Endodermal cell (in vitro differentiated cells): Measurements from ENCODE around the gene TNS2. TPM values are rescaled to one million over a fixed set of nuclear protein-coding genes. Genes with fewer than 3 reads are reported as not detected.
A peak's percentile ranks its signal among the peaks of the same experiment; 100 is the strongest.

Experiments
- DNase-seq: peaks from one replicate; pipeline ENCODE4 v3.0.0-alpha.2; 2017
- H3K27ac ChIP-seq: 2 replicates; pipeline ENCODE4 v1.5.1; 2013; ENCODE audit warnings: mild to moderate bottlenecking, low read depth, low read length, moderate library complexity
- H3K27me3 ChIP-seq: 2 replicates; pipeline ENCODE4 v1.6.1; 2013; ENCODE audit warnings: mild to moderate bottlenecking, low read length, moderate library complexity; ENCODE audit not compliant: insufficient read depth, control insufficient read depth, poor library complexity, severe bottlenecking
- H3K36me3 ChIP-seq: 2 replicates; pipeline ENCODE4 v1.7.0; 2013; ENCODE audit warnings: mild to moderate bottlenecking, low read length, moderate library complexity; ENCODE audit not compliant: control insufficient read depth, insufficient read depth
- H3K4me1 ChIP-seq: one replicate; pipeline ENCODE4 v1.7.0; 2013; ENCODE audit warnings: low read length; ENCODE audit not compliant: control insufficient read depth, insufficient read depth
- H3K4me3 ChIP-seq: 2 replicates; pipeline ENCODE4 v1.5.1; 2013; ENCODE audit warnings: mild to moderate bottlenecking, low read length, moderate library complexity
- H3K9ac ChIP-seq: 2 replicates; pipeline ENCODE4 v1.6.1; 2013; ENCODE audit warnings: mild to moderate bottlenecking, low read length, moderate library complexity; ENCODE audit not compliant: poor library complexity, severe bottlenecking; ENCODE audit errors: extremely low read depth
- H3K9me3 ChIP-seq: 2 replicates; pipeline ENCODE4 v1.6.1; 2013; ENCODE audit warnings: mild to moderate bottlenecking, low read length, moderate library complexity; ENCODE audit not compliant: control insufficient read depth
- H3K27ac Mint-ChIP-seq: 2 replicates; pipeline ENCODE4 v1.8.0; 2020; ENCODE audit warnings: mixed read lengths
- H3K27me3 Mint-ChIP-seq: 2 replicates; pipeline ENCODE4 v1.8.0; 2021; ENCODE audit warnings: mild to moderate bottlenecking, mixed read lengths; ENCODE audit not compliant: insufficient read depth
- H3K36me3 Mint-ChIP-seq: 2 replicates; pipeline ENCODE4 v1.8.0; 2020; ENCODE audit warnings: low read depth, mixed read lengths
- H3K4me1 Mint-ChIP-seq: 2 replicates; pipeline ENCODE4 v1.8.0; 2020; ENCODE audit warnings: mixed read lengths
- H3K4me3 Mint-ChIP-seq: 2 replicates; pipeline ENCODE4 v1.8.0; 2020; ENCODE audit warnings: mild to moderate bottlenecking, moderate library complexity, mixed read lengths
- H3K9me3 Mint-ChIP-seq: 2 replicates; pipeline ENCODE4 v1.8.0; 2020; ENCODE audit warnings: mild to moderate bottlenecking, mixed read lengths
- CTCF ChIP-seq: fragments of 200-600 bp; sonication (generic); conservative IDR thresholded peaks from 2 replicates; pipeline ENCODE4 v1.5.0; 2021; ENCODE audit warnings: antibody characterized with exemption, mild to moderate bottlenecking
- WGBS, 2 experiments: methylation state at CpG; one replicate each; pipeline versions ENCODE4 v1.1.5 to v1.1.7; 2013; ENCODE audit warnings: missing lambda C conversion rate in 2 of 2, mixed read lengths in 1 of 2; ENCODE audit not compliant: insufficient coverage in 1 of 2, insufficient read length in 1 of 2; 5-methylcytosine and 5-hydroxymethylcytosine counted together
- total RNA-seq, 2 donors: library from RNA; stranded (reverse); fragmentation: NEBNext Ultra II Directional in 1 of 2; extraction: Animal tissue kit (Norgen Biotek cat#: 25700) in 1 of 2; gene quantifications; 2 replicates in 1 of 2; 3 replicates in 1 of 2; pipeline ENCODE4 v1.2.1, GENCODE V29; 2021

TNS2 gene
- total RNA-seq, 2 donors from 2014 or later, result 10.2 to 12.6 TPM

GRCh38 chr12:53042607-53043454 is 7.0 kb upstream of the TNS2 start:
- H3K4me3 ChIP-seq, result no peak overlapping the region
- WGBS, 2 experiments, result 74 to 89% methylated on average over 5 to 7 of the region's 7 CpGs
- no peak overlapping the region for H3K9ac ChIP-seq
- no peaks in the 10 kb centered on the region for H3K27me3 ChIP-seq
- no peaks in the 10 kb centered on the region for H3K9me3 Mint-ChIP-seq
- H3K4me1 Mint-ChIP-seq, result peaks cover 14% of the 10 kb centered on the region
- peaks cover 8% of the 10 kb centered on the region for H3K4me1 ChIP-seq
- H3K36me3 ChIP-seq, result peaks cover 23% of the 10 kb centered on the region
- H3K27ac ChIP-seq, result peak overlapping the region; percentile 40
- no peaks in the 10 kb centered on the region for H3K9me3 ChIP-seq
- H3K27ac Mint-ChIP-seq, result peak overlapping the region; percentile 67
- H3K36me3 Mint-ChIP-seq, result peaks cover 37% of the 10 kb centered on the region
- peak; percentile 76 for DNase-seq
- H3K4me3 Mint-ChIP-seq, result no peak overlapping the region
- H3K27me3 Mint-ChIP-seq, result peaks cover 17% of the 10 kb centered on the region
- no peak for TF ChIP-seq CTCF

- no peaks in the 10 kb centered on the region for H3K9me3 ChIP-seq
- no peak overlapping the region for H3K9ac ChIP-seq
- no peaks in the 10 kb centered on the region for H3K9me3 Mint-ChIP-seq
- H3K36me3 ChIP-seq, result peaks cover 11% of the 10 kb centered on the region
- H3K27me3 ChIP-seq, result no peaks in the 10 kb centered on the region
- no peak overlapping the region for H3K27ac Mint-ChIP-seq
- H3K4me3 Mint-ChIP-seq, result no peak overlapping the region
- H3K27ac ChIP-seq, result no peak overlapping the region
- H3K4me3 ChIP-seq, result no peak overlapping the region
- H3K27me3 Mint-ChIP-seq, result peaks cover 17% of the 10 kb centered on the region
- no peak for TF ChIP-seq CTCF
- H3K36me3 Mint-ChIP-seq, result peaks cover 25% of the 10 kb centered on the region
- H3K4me1 Mint-ChIP-seq, result peaks cover 25% of the 10 kb centered on the region
- peak; percentile 77 for DNase-seq
- H3K4me1 ChIP-seq, result peaks cover 21% of the 10 kb centered on the region
- 62 to 75% methylated on average over 7 to 10 of the region's 10 CpGs for WGBS, 2 experiments
Measured at GRCh38 chr12:53044052-53044581, 5.7 kb upstream of the TNS2 start.

- peaks cover 24% of the 10 kb centered on the region for H3K4me1 ChIP-seq
- DNase-seq, result peak; percentile 58
- no peak overlapping the region for H3K9ac ChIP-seq
- H3K27me3 ChIP-seq, result no peaks in the 10 kb centered on the region
- Mint-ChIP-seq H3K4me1 (peaks cover 33% of the 10 kb centered on the region), H3K9me3 (no peaks in the 10 kb centered on the region), H3K27me3 (peaks cover 17% of the 10 kb centered on the region), H3K36me3 (peaks cover 17% of the 10 kb centered on the region), H3K27ac (no peak overlapping the region), H3K4me3 (peak overlapping the region; percentile 83)
- no peak overlapping the region for H3K4me3 ChIP-seq
- H3K9me3 ChIP-seq, result no peaks in the 10 kb centered on the region
- no peak overlapping the region for H3K27ac ChIP-seq
- peaks cover under 1% of the 10 kb centered on the region for H3K36me3 ChIP-seq
- WGBS, 2 experiments, result 77 to 90% methylated on average over 4 of the region's 4 CpGs
- no peak for TF ChIP-seq CTCF
Measured at GRCh38 chr12:53044896-53045695, 4.8 kb upstream of the TNS2 start.
